Left ventricle myocardium inferior (tissue), 1 donor: ENCODE data around the gene SNRPD3. TPM values are rescaled to one million over a fixed set of nuclear protein-coding genes. Genes with fewer than 3 reads are reported as not detected.
A peak's percentile ranks its signal among the peaks of the same experiment; 100 is the strongest.
"Not testable (repeated sequence)": the region's sequence is repeated elsewhere in the genome, so short reads cannot be mapped to it uniquely, and the experiment has no call there.

Source experiments
- DNase-seq: peaks from one replicate; pipeline ENCODE4 v3.0.0-alpha.2; 2020
- H3K27ac ChIP-seq: fragments of 200-600 bp; replicated peaks from 2 replicates; pipeline ENCODE4 v1.8.0; 2021
- H3K27me3 ChIP-seq: fragments of 200-600 bp; 2 replicates; pipeline ENCODE4 v1.8.0; 2021; ENCODE audit warnings: low read depth
- H3K36me3 ChIP-seq: fragments of 200-600 bp; 2 replicates; pipeline ENCODE4 v1.8.0; 2021
- H3K4me1 ChIP-seq: fragments of 200-600 bp; 2 replicates; pipeline ENCODE4 v1.8.0; 2021
- H3K4me3 ChIP-seq: fragments of 200-600 bp; 2 replicates; pipeline ENCODE4 v1.8.0; 2021; ENCODE audit warnings: mild to moderate bottlenecking, moderate library complexity
- H3K9me3 ChIP-seq: fragments of 200-600 bp; replicated peaks from 2 replicates; pipeline ENCODE4 v1.8.0; 2021
- CTCF ChIP-seq: fragments of 200-600 bp; IDR thresholded peaks from 2 replicates; pipeline ENCODE4 v1.8.0; 2021; ENCODE audit warnings: antibody characterized with exemption, mild to moderate bottlenecking, borderline replicate concordance
- intact Hi-C: fragments of 100-400 bp; cut with micrococcal nuclease; formaldehyde crosslinking; loops from one replicate; pipeline ENCODE4 v1.11.0; 2022
- total RNA-seq: library from RNA; stranded (reverse); fragmentation: NEBNext Ultra II Directional; extraction: Animal tissue kit (Norgen Biotek cat#: 25700); gene quantifications from one replicate; pipeline ENCODE4 v1.2.1, GENCODE V29; 2021
- donor health status: DM: no; HTN: yes; CAD: no; lungs with severe emphysema.

SNRPD3 gene
- total RNA-seq, 1 donor from 2014 or later: 69.9 TPM

DNA sequence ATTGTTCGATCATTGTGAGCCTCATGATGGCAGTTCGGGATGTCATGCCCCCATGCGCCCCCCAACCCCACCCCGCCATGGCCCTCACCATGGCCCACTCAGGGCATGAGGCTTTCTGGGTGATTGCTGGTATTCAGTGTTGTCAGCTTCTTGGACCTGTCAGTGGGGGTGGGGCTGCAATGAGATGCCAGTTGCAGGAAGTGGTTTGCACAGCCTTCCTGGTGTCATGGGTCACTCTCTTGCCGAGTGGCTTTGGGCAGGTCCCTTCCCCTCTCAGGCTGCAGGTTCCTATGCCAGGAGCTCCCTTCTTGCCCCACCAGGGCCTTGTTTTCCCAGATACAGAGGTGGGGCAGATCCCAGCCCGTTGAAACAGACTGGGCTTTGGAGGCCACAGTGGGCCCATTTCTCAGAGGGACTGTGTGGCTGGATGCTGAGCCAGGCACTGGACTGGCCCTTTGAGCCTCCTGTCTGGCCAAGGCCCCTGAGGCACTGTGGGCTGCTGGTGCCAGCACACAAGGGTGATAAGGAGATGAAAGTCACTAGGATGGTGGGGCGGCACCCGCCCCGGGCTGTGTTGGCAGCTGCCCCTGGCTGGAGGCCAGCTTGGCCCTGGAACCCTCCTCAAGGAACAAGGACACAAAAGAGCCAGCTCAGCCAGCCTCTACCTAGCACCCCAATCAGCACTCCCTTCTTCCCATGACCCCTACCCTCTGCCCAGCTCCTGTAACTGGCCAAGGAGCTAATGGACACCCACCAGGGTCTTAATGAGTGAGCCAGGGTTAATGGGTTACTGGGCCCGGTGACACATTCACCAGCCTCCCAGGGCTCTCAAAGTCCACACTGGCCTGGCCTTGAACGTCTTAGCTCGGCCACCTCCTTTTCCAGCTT, 45.7 kb downstream of the SNRPD3 start:
- Histone ChIP-seq H3K36me3 (no peaks in the 10 kb centered on the region), H3K27ac (no peak overlapping the region), H3K9me3 (no peaks in the 10 kb centered on the region), H3K27me3 (no peaks in the 10 kb centered on the region), H3K4me1 (peaks cover 25% of the 10 kb centered on the region), H3K4me3 (no peak overlapping the region)
- no peak for TF ChIP-seq CTCF
- intact Hi-C loops: no loop called here
- DNase-seq: peak; percentile 69

- peaks cover 25% of the 10 kb centered on the region for H3K4me1 ChIP-seq
- H3K9me3 ChIP-seq, H3K27ac ChIP-seq, DNase-seq, H3K27me3 ChIP-seq, H3K36me3 ChIP-seq, H3K4me3 ChIP-seq, intact Hi-C loops: not testable (repeated sequence)
These were observed 46.4 kb downstream of the SNRPD3 start for GRCh38 chr22:24602105-24602749.

GRCh38 chr22:24602847-24603769, 47.3 kb downstream of the SNRPD3 start, which contains the start of gene GGT1:
Gene GGT1, plus strand, starts transcription at chr22:24603193. Its CDS starts 7,889 bp downstream, at chr22:24611082.
- intact Hi-C loops, H3K27me3 ChIP-seq, H3K27ac ChIP-seq, H3K36me3 ChIP-seq, DNase-seq, H3K9me3 ChIP-seq: not testable (repeated sequence)
- Histone ChIP-seq H3K4me3 (peak within 1 kb of the TSS; percentile 1), H3K4me1 (peaks cover 25% of the 10 kb centered on the region)

DNA sequence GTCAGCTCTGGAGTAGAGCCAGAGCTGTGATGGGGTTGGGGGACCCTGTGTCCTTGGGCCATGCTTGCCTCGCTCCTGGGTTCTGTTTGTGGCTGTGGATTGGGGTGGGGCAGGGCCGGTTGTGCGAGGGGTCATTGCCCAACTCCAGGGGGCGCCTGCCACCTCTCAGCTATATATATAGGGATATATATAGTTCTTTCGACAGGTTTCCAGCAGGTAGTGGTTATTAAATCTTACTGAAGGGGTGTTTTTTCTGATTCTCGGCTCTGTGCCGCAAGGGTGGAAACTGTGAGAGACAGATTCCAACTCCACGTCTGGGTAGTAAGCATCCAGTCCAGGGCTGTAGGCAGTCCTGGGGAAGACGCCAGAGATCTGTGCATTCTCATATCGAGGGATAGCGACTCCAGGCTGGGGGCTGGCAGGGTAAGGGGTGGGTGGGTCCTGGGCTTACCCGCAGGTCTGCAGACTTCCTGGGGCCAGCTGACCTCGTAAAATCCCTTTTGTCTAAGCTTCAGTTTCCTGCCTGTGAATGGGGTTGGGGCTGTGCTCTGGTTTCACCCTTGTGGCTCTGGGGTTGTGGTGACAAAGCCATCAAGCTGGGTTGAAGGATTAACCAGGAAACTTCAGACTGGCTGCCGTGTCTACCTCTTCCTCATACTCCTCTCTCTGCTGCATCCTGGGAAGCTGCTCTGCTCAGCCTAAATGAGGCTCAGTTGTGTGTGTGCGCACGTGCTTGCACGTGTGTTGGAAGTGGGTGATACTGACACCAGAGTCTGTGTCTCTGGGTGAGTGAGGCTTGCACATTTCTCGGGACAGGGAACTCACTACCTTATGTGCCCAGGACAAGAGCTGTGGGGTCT, 48.2 kb downstream of the SNRPD3 start:
- Histone ChIP-seq H3K4me1 (peaks cover 25% of the 10 kb centered on the region), H3K4me3 (peak overlapping the region; percentile 1)
- H3K9me3 ChIP-seq, H3K27ac ChIP-seq, H3K27me3 ChIP-seq, intact Hi-C loops, H3K36me3 ChIP-seq, DNase-seq: not testable (repeated sequence)

DNA sequence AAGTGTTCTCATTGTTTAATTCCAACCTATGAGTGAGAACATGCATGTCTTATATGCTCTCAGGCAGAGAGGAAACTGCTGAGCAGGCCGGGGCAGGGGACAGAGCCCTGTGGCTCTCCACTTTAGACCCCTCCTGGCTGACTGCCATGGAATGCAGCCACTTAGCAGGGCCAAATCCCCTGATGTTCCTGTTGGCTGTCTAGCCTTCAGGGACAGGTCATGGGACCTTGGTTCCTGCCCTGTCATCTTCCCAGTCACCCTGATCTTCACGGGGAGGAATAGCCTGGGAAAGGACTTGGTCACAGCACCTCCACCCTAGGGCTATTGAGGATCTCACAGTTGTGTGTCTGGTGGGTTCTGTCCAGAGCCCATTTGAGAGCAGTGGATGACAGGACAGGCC, 50.5 kb downstream of the SNRPD3 start:
- intact Hi-C loops: not testable (repeated sequence)

GRCh38 chr22:24607429-24607983, 51.7 kb downstream of the SNRPD3 start:
- H3K27me3 ChIP-seq, H3K9me3 ChIP-seq, DNase-seq, H3K27ac ChIP-seq, H3K4me3 ChIP-seq, intact Hi-C loops, H3K36me3 ChIP-seq: not testable (repeated sequence)
- peaks cover 13% of the 10 kb centered on the region for H3K4me1 ChIP-seq

More for the DNA sequence above, 50.5 kb downstream of the SNRPD3 start:
- H3K4me3 ChIP-seq, H3K27ac ChIP-seq, H3K36me3 ChIP-seq, H3K27me3 ChIP-seq, H3K9me3 ChIP-seq, DNase-seq: not testable (repeated sequence)
- H3K4me1 ChIP-seq: peaks cover 21% of the 10 kb centered on the region

DNA sequence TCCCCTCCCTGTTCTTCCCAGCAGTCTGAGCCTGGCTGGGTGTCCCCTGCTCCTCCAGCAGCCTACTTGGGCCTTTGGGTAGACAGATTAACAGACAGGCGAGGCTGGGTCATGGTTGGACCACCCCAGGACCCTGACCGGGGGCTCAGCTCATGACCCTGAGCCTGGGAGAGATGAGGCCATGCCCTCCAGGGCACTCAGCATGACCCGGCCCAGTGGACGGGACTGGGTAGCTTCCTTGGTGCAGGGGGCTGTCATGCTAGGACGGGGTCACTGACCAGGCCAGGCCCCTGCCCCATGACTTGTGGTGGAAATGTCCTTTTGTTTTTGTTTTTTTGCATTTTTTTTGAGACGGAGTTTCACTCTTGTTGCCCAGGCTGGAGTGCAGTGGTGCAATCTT, 52.5 kb downstream of the SNRPD3 start:
- DNase-seq, intact Hi-C loops, H3K27me3 ChIP-seq, H3K4me1 ChIP-seq, H3K4me3 ChIP-seq, H3K36me3 ChIP-seq, H3K9me3 ChIP-seq, H3K27ac ChIP-seq: not testable (repeated sequence)

DNA sequence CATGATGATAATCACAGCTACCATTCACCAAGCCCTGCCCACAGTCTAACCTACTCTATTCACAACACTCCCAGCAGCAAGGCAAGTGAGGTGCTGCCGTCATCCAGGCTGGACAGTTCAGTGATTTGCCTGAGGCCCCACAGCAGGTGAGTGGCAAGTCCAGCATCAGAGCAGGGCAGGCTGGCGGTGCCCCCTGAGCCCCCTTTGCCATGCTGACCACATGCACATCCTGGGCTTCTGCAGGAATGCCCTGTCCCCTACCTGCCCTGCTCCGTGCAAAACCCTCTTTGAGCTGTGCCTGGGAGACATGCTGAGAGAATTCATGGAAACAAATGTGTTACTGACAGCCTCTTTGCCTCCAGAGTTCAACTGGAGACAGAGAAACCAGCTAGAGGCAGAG, 54.1 kb downstream of the SNRPD3 start:
- intact Hi-C loops, H3K36me3 ChIP-seq, H3K9me3 ChIP-seq, H3K27me3 ChIP-seq, H3K4me1 ChIP-seq, DNase-seq, H3K4me3 ChIP-seq, H3K27ac ChIP-seq: not testable (repeated sequence)

DNA sequence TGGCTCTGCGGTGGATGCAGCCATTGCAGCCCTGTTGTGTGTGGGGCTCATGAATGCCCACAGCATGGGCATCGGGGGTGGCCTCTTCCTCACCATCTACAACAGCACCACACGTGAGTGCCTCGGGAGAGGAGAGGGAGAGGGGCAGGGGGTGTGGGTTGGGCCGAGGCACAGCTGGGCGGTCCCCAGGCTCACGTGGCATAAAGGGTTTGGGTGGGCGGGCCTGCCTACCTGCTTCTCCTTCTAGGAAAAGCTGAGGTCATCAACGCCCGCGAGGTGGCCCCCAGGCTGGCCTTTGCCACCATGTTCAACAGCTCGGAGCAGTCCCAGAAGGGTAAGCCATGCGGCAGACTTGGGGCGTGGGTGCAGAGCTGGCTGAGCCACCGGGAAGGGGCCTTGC, 59.0 kb downstream of the SNRPD3 start:
- H3K27me3 ChIP-seq, H3K27ac ChIP-seq, DNase-seq, H3K36me3 ChIP-seq, H3K4me1 ChIP-seq, intact Hi-C loops, H3K4me3 ChIP-seq, H3K9me3 ChIP-seq: not testable (repeated sequence)

DNA sequence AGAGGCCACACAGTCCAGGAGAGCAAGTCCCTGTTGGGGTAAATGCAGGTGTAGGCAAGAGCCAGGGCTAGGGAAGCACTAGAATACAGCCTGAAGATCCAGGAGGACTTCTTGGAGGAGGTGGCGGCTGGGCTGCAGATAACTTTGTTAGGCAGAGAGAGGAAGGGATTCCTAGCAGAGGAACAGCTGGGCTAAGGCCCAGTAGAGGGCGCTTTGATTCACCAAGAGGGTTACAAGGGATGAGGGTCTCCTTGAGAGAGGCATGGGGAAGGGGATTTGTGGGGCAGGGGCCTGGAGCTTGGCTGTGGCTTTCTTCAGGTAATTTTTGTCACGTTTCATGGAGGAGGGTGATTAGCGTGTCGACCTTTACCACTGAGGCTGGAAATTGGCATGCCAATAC, 65.4 kb downstream of the SNRPD3 start:
- H3K4me3 ChIP-seq, H3K36me3 ChIP-seq, H3K9me3 ChIP-seq, H3K27me3 ChIP-seq, H3K4me1 ChIP-seq, DNase-seq, intact Hi-C loops, H3K27ac ChIP-seq: not testable (repeated sequence)

- H3K4me1 ChIP-seq, H3K4me3 ChIP-seq, DNase-seq, intact Hi-C loops, H3K27ac ChIP-seq, H3K9me3 ChIP-seq, H3K27me3 ChIP-seq, H3K36me3 ChIP-seq: not testable (repeated sequence)
These were observed 66.8 kb downstream of the SNRPD3 start for GRCh38 chr22:24622596-24622995.
